HCT116 (cell line): ENCODE results near the gene CAPN13.

Experiments
- EZH2phosphoT487 ChIP-seq: fragments of 200-600 bp; IDR thresholded peaks from 2 replicates; pipeline ENCODE4 v1.6.1; 2018; ENCODE audit warnings: antibody characterized with exemption, borderline replicate concordance
- POLR2A ChIP-seq: IDR thresholded peaks from 2 replicates; pipeline ENCODE4 v1.7.0; 2011; ENCODE audit warnings: borderline replicate concordance; ENCODE audit not compliant: insufficient read depth, insufficient read length; ENCODE audit errors: extremely low read depth
- POLR2AphosphoS5 ChIP-seq: IDR thresholded peaks from 2 replicates; pipeline ENCODE4 v1.6.1; 2011; ENCODE audit warnings: mild to moderate bottlenecking, low read depth, low read length, moderate library complexity
- RAD21 ChIP-seq: IDR thresholded peaks from 2 replicates; pipeline ENCODE4 v1.6.1; 2012; ENCODE audit warnings: low read depth, mild to moderate bottlenecking
- TCF7L2 ChIP-seq: IDR thresholded peaks from 2 replicates; pipeline ENCODE4 v1.7.0; 2011; ENCODE audit warnings: borderline replicate concordance, inconsistent platforms; ENCODE audit not compliant: insufficient read depth, insufficient read length; ENCODE audit errors: extremely low read depth
- YY1 ChIP-seq: IDR thresholded peaks from 2 replicates; pipeline ENCODE4 v1.6.1; 2011; ENCODE audit warnings: low read length, low read depth, moderate library complexity, mild to moderate bottlenecking; ENCODE audit not compliant: insufficient replicate concordance; ENCODE audit errors: extremely low read depth
- ZFX ChIP-seq: fragments of 450-650 bp; IDR thresholded peaks from 2 replicates; pipeline ENCODE4 v1.6.1; 2017
- ZNF274 ChIP-seq: fragments of 200-500 bp; sonication (Bioruptor generic); IDR thresholded peaks from 2 replicates; pipeline ENCODE4 v1.6.1; 2014; ENCODE audit warnings: mild to moderate bottlenecking, low read depth, low read length, inconsistent platforms
- TF ChIP-seq, protein P1 (sequence below), 3 experiments: fragments of 200-600 bp in 1 of 3; sonication (generic) in 1 of 3; IDR thresholded peaks in 2 of 3; conservative IDR thresholded peaks in 1 of 3; 2 replicates each; pipeline ENCODE4 v1.5.1; 2012 to 2017; ENCODE audit warnings: low read depth in 2 of 3, low read length in 2 of 3, antibody characterized with exemption in 1 of 3, borderline replicate concordance in 1 of 3, control low read depth in 1 of 3, mild to moderate bottlenecking in 1 of 3, mixed read lengths in 1 of 3, mixed run types in 1 of 3, moderate library complexity in 1 of 3; ENCODE audit not compliant: insufficient read depth in 1 of 3
- TF ChIP-seq, protein P2 (sequence below): IDR thresholded peaks from 2 replicates; pipeline ENCODE4 v1.6.1; 2012; ENCODE audit warnings: low read depth

DNA sequence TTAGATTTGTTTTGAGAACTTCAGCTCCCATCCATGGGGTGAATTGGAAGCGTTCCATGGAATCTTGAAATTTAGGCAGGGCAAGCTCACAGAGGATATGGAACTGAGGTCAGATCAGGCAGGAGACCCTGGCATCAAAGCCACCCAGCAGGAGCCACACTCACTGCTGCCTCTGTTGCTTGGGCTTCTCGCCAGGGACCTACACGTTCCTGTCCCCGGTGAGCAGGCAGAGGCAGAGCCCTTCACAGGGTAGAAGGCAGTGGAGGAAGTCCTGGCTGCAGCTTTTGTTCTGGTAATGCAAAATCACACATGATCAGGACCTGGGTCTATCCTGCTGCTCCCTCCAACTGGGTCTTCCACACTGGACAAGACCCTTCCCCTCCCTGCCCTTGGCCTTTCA lies 42.1 kb downstream of the CAPN13 start:
- TF ChIP-seq POLR2AphosphoS5 (no peak), POLR2A (no peak), YY1 (no peak), TCF7L2 (no peak), ZNF274 (no peak), RAD21 (no peak), EZH2phosphoT487 (no peak), ZFX (no peak)
- TF ChIP-seq, protein P1, sequence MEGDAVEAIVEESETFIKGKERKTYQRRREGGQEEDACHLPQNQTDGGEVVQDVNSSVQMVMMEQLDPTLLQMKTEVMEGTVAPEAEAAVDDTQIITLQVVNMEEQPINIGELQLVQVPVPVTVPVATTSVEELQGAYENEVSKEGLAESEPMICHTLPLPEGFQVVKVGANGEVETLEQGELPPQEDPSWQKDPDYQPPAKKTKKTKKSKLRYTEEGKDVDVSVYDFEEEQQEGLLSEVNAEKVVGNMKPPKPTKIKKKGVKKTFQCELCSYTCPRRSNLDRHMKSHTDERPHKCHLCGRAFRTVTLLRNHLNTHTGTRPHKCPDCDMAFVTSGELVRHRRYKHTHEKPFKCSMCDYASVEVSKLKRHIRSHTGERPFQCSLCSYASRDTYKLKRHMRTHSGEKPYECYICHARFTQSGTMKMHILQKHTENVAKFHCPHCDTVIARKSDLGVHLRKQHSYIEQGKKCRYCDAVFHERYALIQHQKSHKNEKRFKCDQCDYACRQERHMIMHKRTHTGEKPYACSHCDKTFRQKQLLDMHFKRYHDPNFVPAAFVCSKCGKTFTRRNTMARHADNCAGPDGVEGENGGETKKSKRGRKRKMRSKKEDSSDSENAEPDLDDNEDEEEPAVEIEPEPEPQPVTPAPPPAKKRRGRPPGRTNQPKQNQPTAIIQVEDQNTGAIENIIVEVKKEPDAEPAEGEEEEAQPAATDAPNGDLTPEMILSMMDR (IDR thresholded peaks at IDR 0.05 in 2 of 3, conservative IDR thresholded peaks at IDR 0.05 in 1 of 3; ENCODE audit: borderline replicate concordance in 1 of 3, insufficient read depth in 1 of 3, low read depth in 2 of 3, low read length in 2 of 3) = no peak
- TF ChIP-seq, protein P2, sequence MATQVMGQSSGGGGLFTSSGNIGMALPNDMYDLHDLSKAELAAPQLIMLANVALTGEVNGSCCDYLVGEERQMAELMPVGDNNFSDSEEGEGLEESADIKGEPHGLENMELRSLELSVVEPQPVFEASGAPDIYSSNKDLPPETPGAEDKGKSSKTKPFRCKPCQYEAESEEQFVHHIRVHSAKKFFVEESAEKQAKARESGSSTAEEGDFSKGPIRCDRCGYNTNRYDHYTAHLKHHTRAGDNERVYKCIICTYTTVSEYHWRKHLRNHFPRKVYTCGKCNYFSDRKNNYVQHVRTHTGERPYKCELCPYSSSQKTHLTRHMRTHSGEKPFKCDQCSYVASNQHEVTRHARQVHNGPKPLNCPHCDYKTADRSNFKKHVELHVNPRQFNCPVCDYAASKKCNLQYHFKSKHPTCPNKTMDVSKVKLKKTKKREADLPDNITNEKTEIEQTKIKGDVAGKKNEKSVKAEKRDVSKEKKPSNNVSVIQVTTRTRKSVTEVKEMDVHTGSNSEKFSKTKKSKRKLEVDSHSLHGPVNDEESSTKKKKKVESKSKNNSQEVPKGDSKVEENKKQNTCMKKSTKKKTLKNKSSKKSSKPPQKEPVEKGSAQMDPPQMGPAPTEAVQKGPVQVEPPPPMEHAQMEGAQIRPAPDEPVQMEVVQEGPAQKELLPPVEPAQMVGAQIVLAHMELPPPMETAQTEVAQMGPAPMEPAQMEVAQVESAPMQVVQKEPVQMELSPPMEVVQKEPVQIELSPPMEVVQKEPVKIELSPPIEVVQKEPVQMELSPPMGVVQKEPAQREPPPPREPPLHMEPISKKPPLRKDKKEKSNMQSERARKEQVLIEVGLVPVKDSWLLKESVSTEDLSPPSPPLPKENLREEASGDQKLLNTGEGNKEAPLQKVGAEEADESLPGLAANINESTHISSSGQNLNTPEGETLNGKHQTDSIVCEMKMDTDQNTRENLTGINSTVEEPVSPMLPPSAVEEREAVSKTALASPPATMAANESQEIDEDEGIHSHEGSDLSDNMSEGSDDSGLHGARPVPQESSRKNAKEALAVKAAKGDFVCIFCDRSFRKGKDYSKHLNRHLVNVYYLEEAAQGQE = no peak
